GM13977 (cell line): ENCODE measurements around the gene MRPS9.

Source experiments
- DNase-seq: peaks from one replicate; pipeline ENCODE4 v3.0.0; 2012; ENCODE audit warnings: low spot score
- in situ Hi-C: fragments of 300-500 bp; cut with MboI; formaldehyde crosslinking; loops from one replicate; pipeline ENCODE4 v1.12.0; 2022; ENCODE audit warnings: low sequenced_read_pairs, low pct_unique_long_range_greater_than_20kb, mixed read lengths, inconsistent platforms; ENCODE audit not compliant: unreplicated experiment
- TF ChIP-seq, protein P1 (sequence below): IDR thresholded peaks from 2 replicates; pipeline ENCODE4 v1.5.1; 2012; ENCODE audit warnings: mild to moderate bottlenecking, control low read depth; ENCODE audit not compliant: insufficient read depth; ENCODE audit errors: extremely low read depth, missing control alignments

The MRPS9 gene

DNA sequence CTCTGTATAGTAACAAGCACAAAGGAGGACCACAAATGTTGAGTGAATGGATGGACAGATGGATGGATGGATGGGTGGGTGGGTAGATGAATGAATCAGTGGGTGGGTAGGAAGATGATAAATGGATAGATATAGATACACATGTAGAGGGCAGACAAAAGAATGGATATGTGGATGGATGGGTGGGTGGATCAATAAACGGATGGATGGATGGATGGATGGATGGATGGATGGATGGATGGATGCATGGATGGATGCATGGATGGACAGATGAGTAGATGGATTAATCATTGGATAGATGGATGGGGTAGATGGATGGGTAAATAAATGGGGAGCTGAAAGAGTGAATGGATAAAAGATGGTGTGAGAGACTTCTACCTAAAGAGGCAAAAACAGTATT is 111.4 kb downstream of the MRPS9 start:
- TF ChIP-seq, protein P1, sequence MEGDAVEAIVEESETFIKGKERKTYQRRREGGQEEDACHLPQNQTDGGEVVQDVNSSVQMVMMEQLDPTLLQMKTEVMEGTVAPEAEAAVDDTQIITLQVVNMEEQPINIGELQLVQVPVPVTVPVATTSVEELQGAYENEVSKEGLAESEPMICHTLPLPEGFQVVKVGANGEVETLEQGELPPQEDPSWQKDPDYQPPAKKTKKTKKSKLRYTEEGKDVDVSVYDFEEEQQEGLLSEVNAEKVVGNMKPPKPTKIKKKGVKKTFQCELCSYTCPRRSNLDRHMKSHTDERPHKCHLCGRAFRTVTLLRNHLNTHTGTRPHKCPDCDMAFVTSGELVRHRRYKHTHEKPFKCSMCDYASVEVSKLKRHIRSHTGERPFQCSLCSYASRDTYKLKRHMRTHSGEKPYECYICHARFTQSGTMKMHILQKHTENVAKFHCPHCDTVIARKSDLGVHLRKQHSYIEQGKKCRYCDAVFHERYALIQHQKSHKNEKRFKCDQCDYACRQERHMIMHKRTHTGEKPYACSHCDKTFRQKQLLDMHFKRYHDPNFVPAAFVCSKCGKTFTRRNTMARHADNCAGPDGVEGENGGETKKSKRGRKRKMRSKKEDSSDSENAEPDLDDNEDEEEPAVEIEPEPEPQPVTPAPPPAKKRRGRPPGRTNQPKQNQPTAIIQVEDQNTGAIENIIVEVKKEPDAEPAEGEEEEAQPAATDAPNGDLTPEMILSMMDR, result no peak
- DNase-seq, result no peak
- in situ Hi-C loops, result no loop called here
